Measurements from ENCODE around the gene TGFA. TPM values are rescaled to one million over a fixed set of nuclear protein-coding genes. Genes with fewer than 3 reads are reported as not detected.

Gene TGFA
- total RNA-seq, 1 experiment from 2014 or later, result 2.5 TPM

GRCh38 chr2:70509565-70509964, 44.1 kb downstream of the TGFA start:
- DNase-seq (ENCODE audit: low spot score), result no peak
- no peak overlapping the region for H3K27ac Mint-ChIP-seq
- H3K36me3 Mint-ChIP-seq, result no peaks in the 10 kb centered on the region
- peaks cover 31% of the 10 kb centered on the region for H3K4me1 Mint-ChIP-seq
- H3K4me3 Mint-ChIP-seq, result no peak overlapping the region
- peaks cover 5% of the 10 kb centered on the region; the same call in 1 of the 2 replicates for H3K27me3 Mint-ChIP-seq (ENCODE audit: low read depth)
- no peak for ATAC-seq
- TF ChIP-seq CBFB (CRISPR knock-in tag; IDR thresholded peaks at IDR 0.05; ENCODE audit: low read depth) (no peak), ZNF317 (CRISPR knock-in tag; IDR thresholded peaks at IDR 0.05; ENCODE audit: borderline replicate concordance, low read depth) (no peak), ZNF232 (CRISPR knock-in tag; IDR thresholded peaks at IDR 0.05) (no peak), ERG (CRISPR knock-in tag; IDR thresholded peaks at IDR 0.05) (no peak), AFF4 (CRISPR knock-in tag; IDR thresholded peaks at IDR 0.05; ENCODE audit: borderline replicate concordance) (no peak), SMAD4 (CRISPR knock-in tag; IDR thresholded peaks at IDR 0.05) (no peak), GRHL2 (CRISPR knock-in tag; IDR thresholded peaks at IDR 0.05; ENCODE audit: insufficient replicate concordance, severe bottlenecking) (no peak), NR1H2 (CRISPR knock-in tag; IDR thresholded peaks at IDR 0.05) (no peak), JUN (CRISPR knock-in tag; IDR thresholded peaks at IDR 0.05) (no peak), PRRX2 (CRISPR knock-in tag; IDR thresholded peaks at IDR 0.05) (no peak), SP1 (CRISPR knock-in tag; conservative IDR thresholded peaks at IDR 0.05) (no peak), OVOL2 (CRISPR knock-in tag; IDR thresholded peaks at IDR 0.05; ENCODE audit: borderline replicate concordance) (no peak), ELF4 (CRISPR knock-in tag; IDR thresholded peaks at IDR 0.05; ENCODE audit: low read depth) (no peak), E2F1 (CRISPR knock-in tag; IDR thresholded peaks at IDR 0.05) (no peak)
- no peaks in the 10 kb centered on the region for H3K9me3 Mint-ChIP-seq
- ChIA-PET POLR2A (no interaction called here), CTCF (interaction anchor here (1.5 kb wide), 1 partner anchor 206 kb away, joined by 5 read pairs; no protein-coding TSS in a partner anchor)

GRCh38 chr2:70508711-70509462, 44.7 kb downstream of the TGFA start:
- DNase-seq (ENCODE audit: low spot score), result no peak
- Mint-ChIP-seq H3K36me3 (no peaks in the 10 kb centered on the region), H3K4me1 (peaks cover 28% of the 10 kb centered on the region), H3K27ac (no peak overlapping the region), H3K27me3 (ENCODE audit: low read depth) (peaks cover 5% of the 10 kb centered on the region; the same call in 1 of the 2 replicates), H3K9me3 (no peaks in the 10 kb centered on the region), H3K4me3 (no peak overlapping the region)
- no peak for ATAC-seq
- POLR2A ChIA-PET, result no interaction called here
- CTCF ChIA-PET, result interaction anchor here (1.5 kb wide), 1 partner anchor 205 kb away, joined by 5 read pairs; no protein-coding TSS in a partner anchor
- TF ChIP-seq ATF3 (CRISPR knock-in tag; conservative IDR thresholded peaks at IDR 0.05), result no peak
- TF ChIP-seq CDX4 (CRISPR knock-in tag; IDR thresholded peaks at IDR 0.05; ENCODE audit: borderline replicate concordance), result no peak
- no peak for TF ChIP-seq GABPB1 (CRISPR knock-in tag; IDR thresholded peaks at IDR 0.05)
- TF ChIP-seq NFATC4 (CRISPR knock-in tag; IDR thresholded peaks at IDR 0.05), result no peak
- TF ChIP-seq MAX (CRISPR knock-in tag; IDR thresholded peaks at IDR 0.05), result no peak
- TF ChIP-seq ATF1 (CRISPR knock-in tag; IDR thresholded peaks at IDR 0.05), result no peak
- TF ChIP-seq ZNF232 (CRISPR knock-in tag; IDR thresholded peaks at IDR 0.05), result no peak
- no peak for TF ChIP-seq RELA (CRISPR knock-in tag; IDR thresholded peaks at IDR 0.05; ENCODE audit: borderline replicate concordance)
- no peak for TF ChIP-seq ZNF512 (CRISPR knock-in tag; IDR thresholded peaks at IDR 0.05; ENCODE audit: borderline replicate concordance)
- TF ChIP-seq ZNF317 (CRISPR knock-in tag; IDR thresholded peaks at IDR 0.05; ENCODE audit: borderline replicate concordance, low read depth), result no peak
- TF ChIP-seq ZSCAN18 (CRISPR knock-in tag; IDR thresholded peaks at IDR 0.05), result no peak
- no peak for TF ChIP-seq ESRRA (CRISPR knock-in tag; IDR thresholded peaks at IDR 0.05; ENCODE audit: borderline replicate concordance)

Measured in WTC11 (cell line).